ENCODE data around the gene ZMYND10.

DNA sequence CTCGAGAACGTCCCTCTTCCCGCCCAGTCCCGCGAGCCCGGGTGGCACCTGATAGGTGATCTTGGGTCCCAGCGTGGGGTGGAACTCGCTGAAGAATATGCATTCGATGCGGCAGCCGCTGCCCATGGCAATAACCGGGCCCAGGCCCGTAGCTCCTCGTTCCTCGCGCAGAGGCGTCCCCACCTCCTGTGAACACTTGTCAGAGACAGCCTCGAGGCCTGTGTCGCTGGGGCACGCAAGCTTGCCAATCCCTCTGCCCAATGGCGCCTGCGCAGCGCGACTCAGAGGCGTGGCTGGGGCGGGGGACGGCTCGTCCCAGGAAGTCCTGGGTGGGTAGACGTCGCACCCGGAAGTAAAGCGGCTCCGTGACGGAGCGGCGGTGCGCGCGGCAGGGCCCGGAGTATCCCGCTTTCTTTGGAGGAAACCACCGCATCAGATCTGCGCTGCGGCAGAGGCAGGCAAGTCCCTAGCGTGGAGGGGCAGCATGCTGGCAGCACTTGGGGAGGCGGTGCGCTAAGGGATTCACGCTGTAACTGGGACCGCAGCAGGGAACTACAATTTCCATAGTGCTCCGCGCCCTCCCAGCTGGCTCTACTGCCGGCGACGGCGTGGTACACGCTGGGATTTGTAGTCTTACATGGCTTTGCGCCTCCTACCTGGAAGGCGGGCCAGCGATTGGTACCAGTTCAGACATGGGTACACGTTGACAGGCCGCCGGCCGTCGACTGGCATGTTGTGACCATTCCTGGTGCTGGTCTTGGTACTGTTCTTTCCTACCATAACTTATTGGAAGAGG lies 5.2 kb upstream of the ZMYND10 start, which contains the start of the genes CYB561D2 and NPRL2:
- TF ChIP-seq EZH2phosphoT487 (IDR thresholded peaks at IDR 0.05; ENCODE audit: borderline replicate concordance, low read depth) (no peak), REST (IDR thresholded peaks at IDR 0.05; ENCODE audit: low read depth, low read length) (no peak), CTCF (IDR thresholded peaks at IDR 0.05) (no peak), TAF1 (IDR thresholded peaks at IDR 0.05; ENCODE audit: borderline replicate concordance, low read depth, low read length) (no peak), JUND (IDR thresholded peaks at IDR 0.05) (no peak), POLR2AphosphoS5 (IDR thresholded peaks at IDR 0.05; ENCODE audit: low read depth, low read length) (peak; percentile 72), CHD2 (IDR thresholded peaks at IDR 0.05; ENCODE audit: low read length, partially characterized antibody) (peak; percentile 95), EP300 (IDR thresholded peaks at IDR 0.05; ENCODE audit: borderline replicate concordance in 1 of 2, low read depth in 1 of 2, low read length in 1 of 2) (no peak), IRF3 (IDR thresholded peaks at IDR 0.05; ENCODE audit: low read depth, low read length) (no peak), NRF1 (IDR thresholded peaks at IDR 0.05; ENCODE audit: low read depth, low read length) (peak; percentile 88), SIN3A (IDR thresholded peaks at IDR 0.05; ENCODE audit: borderline replicate concordance, low read depth, low read length) (peak; percentile 77; the same call in 1 of the 2 replicates)
- TF ChIP-seq, protein P1, sequence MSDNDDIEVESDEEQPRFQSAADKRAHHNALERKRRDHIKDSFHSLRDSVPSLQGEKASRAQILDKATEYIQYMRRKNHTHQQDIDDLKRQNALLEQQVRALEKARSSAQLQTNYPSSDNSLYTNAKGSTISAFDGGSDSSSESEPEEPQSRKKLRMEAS (IDR thresholded peaks at IDR 0.05; ENCODE audit: low read depth), result peak; percentile 97
- TF ChIP-seq, protein P2, sequence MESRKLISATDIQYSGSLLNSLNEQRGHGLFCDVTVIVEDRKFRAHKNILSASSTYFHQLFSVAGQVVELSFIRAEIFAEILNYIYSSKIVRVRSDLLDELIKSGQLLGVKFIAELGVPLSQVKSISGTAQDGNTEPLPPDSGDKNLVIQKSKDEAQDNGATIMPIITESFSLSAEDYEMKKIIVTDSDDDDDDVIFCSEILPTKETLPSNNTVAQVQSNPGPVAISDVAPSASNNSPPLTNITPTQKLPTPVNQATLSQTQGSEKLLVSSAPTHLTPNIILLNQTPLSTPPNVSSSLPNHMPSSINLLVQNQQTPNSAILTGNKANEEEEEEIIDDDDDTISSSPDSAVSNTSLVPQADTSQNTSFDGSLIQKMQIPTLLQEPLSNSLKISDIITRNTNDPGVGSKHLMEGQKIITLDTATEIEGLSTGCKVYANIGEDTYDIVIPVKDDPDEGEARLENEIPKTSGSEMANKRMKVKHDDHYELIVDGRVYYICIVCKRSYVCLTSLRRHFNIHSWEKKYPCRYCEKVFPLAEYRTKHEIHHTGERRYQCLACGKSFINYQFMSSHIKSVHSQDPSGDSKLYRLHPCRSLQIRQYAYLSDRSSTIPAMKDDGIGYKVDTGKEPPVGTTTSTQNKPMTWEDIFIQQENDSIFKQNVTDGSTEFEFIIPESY (IDR thresholded peaks at IDR 0.05; ENCODE audit: borderline replicate concordance, low read depth), result no peak

Data from SK-N-SH (cell line).